Tibial artery (tissue), 4 donors: Measurements from ENCODE around the gene IGSF11.

Source experiments
- DNase-seq, 2 donors: peaks; one replicate each; pipeline ENCODE4 v3.0.0-alpha.2; 2019
- H3K27ac ChIP-seq, 2 donors: fragments of 200-600 bp; sonication (generic) in 1 of 2; 1 replicate in 1 of 2; 2 replicates in 1 of 2; pipeline ENCODE4 v1.5.1; 2018 to 2019; ENCODE audit warnings: mild to moderate bottlenecking in 1 of 2
- H3K27me3 ChIP-seq, 2 donors: fragments of 200-600 bp; sonication (generic) in 1 of 2; one replicate each; pipeline versions ENCODE4 v1.5.1 to v1.6.0; 2016 to 2019
- H3K36me3 ChIP-seq, 3 donors: fragments of 200-600 bp; sonication (generic) in 2 of 3; one replicate each; pipeline ENCODE4 v1.5.1; 2016 to 2019; ENCODE audit warnings: mild to moderate bottlenecking in 2 of 3
- H3K4me1 ChIP-seq, 4 donors: fragments of 200-600 bp; sonication (generic) in 2 of 4; 1 replicate in 3 of 4; 2 replicates in 1 of 4; pipeline ENCODE4 v1.5.1; 2016 to 2019
- H3K4me3 ChIP-seq, 2 donors: fragments of 200-600 bp; sonication (generic) in 1 of 2; 1 replicate in 1 of 2; 2 replicates in 1 of 2; pipeline ENCODE4 v1.5.1; 2018 to 2019; ENCODE audit warnings: mild to moderate bottlenecking in 2 of 2
- H3K9me3 ChIP-seq, 3 donors: fragments of 200-600 bp; sonication (generic) in 1 of 3; one replicate each; pipeline ENCODE4 v1.5.1; 2016 to 2019
- intact Hi-C: fragments of 100-400 bp; cut with DNase I; formaldehyde crosslinking; loops from one replicate; pipeline ENCODE4 v1.15.0; 2023; ENCODE audit warnings: low total_unique reads
- TF ChIP-seq, protein P1 (sequence below), 2 experiments: fragments of 200-600 bp in 1 of 2; fragments of 450-650 bp in 1 of 2; IDR thresholded peaks; one replicate each; pipeline ENCODE4 v1.5.1; 2017 to 2019; ENCODE audit warnings: antibody characterized with exemption in 2 of 2, mild to moderate bottlenecking in 1 of 2, moderate library complexity in 1 of 2

IGSF11 gene

DNA sequence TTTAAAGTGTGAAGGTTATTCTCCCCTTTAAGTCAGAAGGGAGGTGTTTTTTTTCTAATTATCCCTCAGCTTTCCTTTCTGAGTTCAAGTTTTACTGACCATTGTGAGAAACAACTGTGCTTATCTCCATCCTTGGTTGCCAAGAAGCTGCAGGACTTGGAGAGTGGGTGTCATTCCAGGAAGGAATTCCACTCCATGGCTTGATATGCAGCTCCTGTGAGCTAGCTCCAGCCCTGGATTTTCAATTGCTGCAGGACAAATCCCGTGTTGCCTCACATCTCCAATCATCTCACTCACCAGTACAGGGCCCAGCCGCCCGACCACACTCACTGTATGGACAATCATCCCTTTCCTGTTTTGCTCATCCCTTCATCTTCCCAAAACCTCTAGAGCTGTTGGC lies 122.5 kb downstream of the IGSF11 start:
- H3K27ac ChIP-seq: no peak overlapping the region
- H3K36me3 ChIP-seq: no peaks in the 10 kb centered on the region
- no peaks in the 10 kb centered on the region for H3K27me3 ChIP-seq
- H3K9me3 ChIP-seq: no peaks in the 10 kb centered on the region
- H3K4me1 ChIP-seq: no peaks in the 10 kb centered on the region
- DNase-seq: no peak
- TF ChIP-seq, protein P1, sequence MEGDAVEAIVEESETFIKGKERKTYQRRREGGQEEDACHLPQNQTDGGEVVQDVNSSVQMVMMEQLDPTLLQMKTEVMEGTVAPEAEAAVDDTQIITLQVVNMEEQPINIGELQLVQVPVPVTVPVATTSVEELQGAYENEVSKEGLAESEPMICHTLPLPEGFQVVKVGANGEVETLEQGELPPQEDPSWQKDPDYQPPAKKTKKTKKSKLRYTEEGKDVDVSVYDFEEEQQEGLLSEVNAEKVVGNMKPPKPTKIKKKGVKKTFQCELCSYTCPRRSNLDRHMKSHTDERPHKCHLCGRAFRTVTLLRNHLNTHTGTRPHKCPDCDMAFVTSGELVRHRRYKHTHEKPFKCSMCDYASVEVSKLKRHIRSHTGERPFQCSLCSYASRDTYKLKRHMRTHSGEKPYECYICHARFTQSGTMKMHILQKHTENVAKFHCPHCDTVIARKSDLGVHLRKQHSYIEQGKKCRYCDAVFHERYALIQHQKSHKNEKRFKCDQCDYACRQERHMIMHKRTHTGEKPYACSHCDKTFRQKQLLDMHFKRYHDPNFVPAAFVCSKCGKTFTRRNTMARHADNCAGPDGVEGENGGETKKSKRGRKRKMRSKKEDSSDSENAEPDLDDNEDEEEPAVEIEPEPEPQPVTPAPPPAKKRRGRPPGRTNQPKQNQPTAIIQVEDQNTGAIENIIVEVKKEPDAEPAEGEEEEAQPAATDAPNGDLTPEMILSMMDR (IDR thresholded peaks at IDR 0.05): no peak
- intact Hi-C loops: no loop called here
- no peak overlapping the region for H3K4me3 ChIP-seq

DNA sequence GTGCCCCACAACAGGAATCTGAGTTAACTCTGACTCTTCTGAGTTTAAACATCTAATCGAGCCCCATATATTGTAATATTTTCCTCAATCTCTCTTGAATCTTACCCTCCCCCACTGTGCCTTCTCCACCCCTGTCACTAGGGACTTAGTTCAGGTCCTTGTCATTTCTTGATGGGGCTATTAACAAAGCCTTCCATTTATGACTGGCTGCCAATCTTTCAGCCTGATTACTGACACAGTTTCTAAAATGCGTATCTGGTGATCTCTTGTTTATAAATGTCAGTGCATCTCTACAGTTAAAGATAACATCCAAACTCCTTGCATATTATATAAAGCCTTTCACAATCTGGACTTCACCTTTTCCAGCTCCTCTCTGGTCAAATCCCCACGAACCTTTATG lies 124.3 kb downstream of the IGSF11 start:
- no peaks in the 10 kb centered on the region for H3K9me3 ChIP-seq
- H3K4me1 ChIP-seq: no peaks in the 10 kb centered on the region
- no peak overlapping the region for H3K4me3 ChIP-seq
- no peaks in the 10 kb centered on the region for H3K27me3 ChIP-seq
- TF ChIP-seq, protein P1 (IDR thresholded peaks at IDR 0.05): no peak
- DNase-seq: no peak
- no peaks in the 10 kb centered on the region for H3K36me3 ChIP-seq
- intact Hi-C loops: no loop called here
- no peak overlapping the region for H3K27ac ChIP-seq

DNA sequence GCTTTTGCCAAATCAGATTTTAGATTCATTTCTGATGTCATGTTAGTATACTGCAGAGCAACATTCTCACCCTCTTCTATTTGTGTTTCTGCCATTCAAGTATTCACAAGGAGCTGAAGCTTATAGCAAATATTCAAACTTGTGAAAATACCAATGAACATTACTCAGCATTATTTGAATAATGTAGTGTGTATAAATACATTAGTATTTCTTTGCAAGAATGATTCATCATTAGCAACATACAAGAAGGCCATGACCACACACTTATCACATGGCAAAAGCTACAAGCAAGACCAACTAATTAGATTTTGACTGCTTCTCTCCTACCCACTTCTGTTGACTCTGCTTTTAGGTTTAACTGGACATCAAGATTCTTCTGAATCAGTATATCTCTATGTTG lies 124.9 kb downstream of the IGSF11 start:
- H3K9me3 ChIP-seq: no peaks in the 10 kb centered on the region
- intact Hi-C loops: no loop called here
- H3K36me3 ChIP-seq: no peaks in the 10 kb centered on the region
- TF ChIP-seq, protein P1 (IDR thresholded peaks at IDR 0.05): no peak
- no peak for DNase-seq
- H3K4me1 ChIP-seq: no peaks in the 10 kb centered on the region
- H3K4me3 ChIP-seq: no peak overlapping the region
- H3K27me3 ChIP-seq: no peaks in the 10 kb centered on the region
- H3K27ac ChIP-seq: no peak overlapping the region

DNA sequence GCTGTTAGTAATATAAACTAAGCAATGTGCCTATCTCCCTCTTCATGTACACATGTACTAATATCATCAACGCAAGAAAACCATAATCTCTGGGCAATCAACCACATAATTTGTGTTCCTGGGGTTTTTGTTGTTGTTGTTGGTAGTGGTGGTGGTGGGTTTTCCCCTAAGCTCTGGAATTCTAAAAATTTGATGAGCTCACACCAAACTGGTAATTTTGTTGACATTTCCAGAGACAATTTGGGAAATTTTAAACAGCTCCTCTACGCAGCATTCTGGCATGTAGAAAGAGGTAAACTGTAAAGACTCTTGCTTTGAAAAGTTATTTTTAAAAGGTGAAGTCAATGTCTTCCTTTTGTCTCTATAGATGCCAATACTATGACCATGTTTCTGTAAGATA lies 126.7 kb downstream of the IGSF11 start:
- H3K27ac ChIP-seq: no peak overlapping the region
- no peaks in the 10 kb centered on the region for H3K9me3 ChIP-seq
- DNase-seq: no peak
- H3K4me1 ChIP-seq: no peaks in the 10 kb centered on the region
- H3K36me3 ChIP-seq: no peaks in the 10 kb centered on the region
- H3K27me3 ChIP-seq: no peaks in the 10 kb centered on the region
- intact Hi-C loops: no loop called here
- TF ChIP-seq, protein P1 (IDR thresholded peaks at IDR 0.05): no peak
- H3K4me3 ChIP-seq: no peak overlapping the region

DNA sequence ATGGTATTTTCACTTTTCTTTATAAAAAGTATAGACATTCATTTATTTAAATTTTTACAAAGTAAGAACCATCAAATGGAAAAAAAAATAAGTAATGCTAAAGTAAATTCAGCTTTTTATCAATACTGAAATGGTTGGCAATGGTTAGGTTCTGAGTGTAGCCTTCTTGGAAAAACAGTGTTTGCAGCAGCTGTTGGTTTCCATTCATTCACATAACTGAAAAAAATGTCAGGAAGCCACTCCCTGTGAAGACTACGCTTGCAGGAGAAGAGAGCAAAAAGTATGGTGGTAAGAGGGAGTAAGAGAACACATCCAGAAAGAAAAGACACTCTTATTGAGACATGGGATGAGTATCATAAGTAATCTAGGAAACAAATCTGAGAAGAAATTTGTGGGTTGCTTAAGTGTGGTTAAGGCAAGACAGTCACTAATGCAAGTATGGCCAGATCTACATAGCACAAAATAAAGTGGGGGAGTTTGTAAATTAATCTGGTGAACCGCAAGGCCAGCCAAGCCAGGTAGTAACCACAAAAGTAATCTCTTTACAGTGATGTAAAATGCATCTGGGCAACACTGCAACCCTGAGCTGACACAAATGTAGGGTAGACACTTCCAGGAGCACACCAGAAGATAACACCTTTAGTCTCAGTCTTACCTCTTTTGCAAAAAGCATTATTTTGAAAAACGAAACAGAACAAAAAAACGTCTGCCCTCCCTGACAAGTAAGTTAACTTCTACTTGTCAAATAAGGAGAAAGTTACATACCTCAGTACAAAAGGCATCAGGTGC lies 133.7 kb downstream of the IGSF11 start:
- Histone ChIP-seq H3K4me1 (no peaks in the 10 kb centered on the region), H3K4me3 (no peak overlapping the region), H3K36me3 (no peaks in the 10 kb centered on the region), H3K27me3 (no peaks in the 10 kb centered on the region), H3K9me3 (no peaks in the 10 kb centered on the region), H3K27ac (no peak overlapping the region)
- intact Hi-C loops: no loop called here
- no peak for DNase-seq
- TF ChIP-seq, protein P1 (IDR thresholded peaks at IDR 0.05): no peak
